B cell (primary cell): Measurements from ENCODE around the gene RHOV. TPM values are rescaled to one million over a fixed set of nuclear protein-coding genes. Genes with fewer than 3 reads are reported as not detected.

Experiments used
- ATAC-seq: fragments of 200-7000 bp; cut with Tn5 transposase; one replicate; pipeline ENCODE4 v1.10.0; 2021; ENCODE audit warnings: low read depth, mild to moderate bottlenecking, moderate number of reproducible peaks, moderate library complexity
- CTCF ChIA-PET: fragments of 350-600 bp; sonication (Branson Sonifier 250); formaldehyde crosslinking; loops from one replicate; lab custom pipeline; 2021; ENCODE audit warnings: antibody characterized with exemption, inconsistent platforms; lab: Charles Lee
- POLR2A ChIA-PET: fragments of 350-600 bp; sonication (Branson Sonifier 250); formaldehyde crosslinking; loops from one replicate; lab custom pipeline; 2021; ENCODE audit warnings: antibody characterized with exemption; lab: Charles Lee
- DNase-seq: peaks from one replicate; pipeline ENCODE4 v3.0.0; 2013
- H2AFZ ChIP-seq: 2 replicates; pipeline ENCODE4 v1.6.1; 2012; ENCODE audit warnings: mild to moderate bottlenecking, low read depth, low read length; ENCODE audit not compliant: insufficient read depth, poor library complexity, severe bottlenecking
- H3K27ac ChIP-seq, 2 donors: 1 replicate in 1 of 2; 2 replicates in 1 of 2; pipeline ENCODE4 v1.5.1; 2012 to 2013; ENCODE audit warnings: low read length in 2 of 2, mild to moderate bottlenecking in 2 of 2, moderate library complexity in 1 of 2
- H3K27me3 ChIP-seq, 4 experiments: fragments of 200-600 bp in 1 of 4; sonication (generic) in 1 of 4; replicated peaks in 1 of 4; 1 replicate in 2 of 4; 2 replicates in 2 of 4; pipeline versions ENCODE4 v1.6.1 to v1.7.0; 2013 to 2016; ENCODE audit warnings: low read length in 3 of 4, mild to moderate bottlenecking in 2 of 4, mixed read lengths in 1 of 4, moderate library complexity in 1 of 4; ENCODE audit not compliant: insufficient read depth in 4 of 4, control insufficient read depth in 3 of 4; ENCODE audit errors: control extremely low read depth in 1 of 4
- H3K36me3 ChIP-seq, 2 experiments: replicated peaks in 1 of 2; 1 replicate in 1 of 2; 2 replicates in 1 of 2; pipeline versions ENCODE4 v1.6.1 to v1.7.1; 2013; ENCODE audit warnings: low read length in 1 of 2; ENCODE audit not compliant: insufficient read depth in 2 of 2, control insufficient read depth in 1 of 2; ENCODE audit errors: control extremely low read depth in 1 of 2, extremely low read depth in 1 of 2
- H3K4me1 ChIP-seq, 2 donors: fragments of 200-600 bp in 1 of 2; sonication (generic) in 1 of 2; 1 replicate in 1 of 2; 2 replicates in 1 of 2; pipeline versions ENCODE4 v1.5.1 to v1.6.1; 2013 to 2017; ENCODE audit warnings: low read length in 2 of 2; ENCODE audit not compliant: control insufficient read depth in 2 of 2, insufficient read depth in 2 of 2
- H3K4me2 ChIP-seq: replicated peaks from 2 replicates; pipeline ENCODE3; 2012; ENCODE audit warnings: mild to moderate bottlenecking, low read depth, low read length; ENCODE audit not compliant: poor library complexity, severe bottlenecking
- H3K4me3 ChIP-seq, 5 experiments: fragments of 200-600 bp in 1 of 5; sonication (generic) in 1 of 5; 1 replicate in 3 of 5; 2 replicates in 2 of 5; pipeline versions ENCODE4 v1.5.1 to v1.7.0; 2011 to 2016; ENCODE audit warnings: low read length in 4 of 5, mild to moderate bottlenecking in 4 of 5, low read depth in 2 of 5, control low read depth in 1 of 5, moderate library complexity in 1 of 5; ENCODE audit not compliant: insufficient read depth in 1 of 5; ENCODE audit errors: control extremely low read depth in 1 of 5, extremely low read depth in 1 of 5
- H3K79me2 ChIP-seq: fragments of 200-600 bp; sonication (generic); one replicate; pipeline ENCODE4 v1.6.0; 2016; ENCODE audit warnings: low read length; ENCODE audit not compliant: control insufficient read depth, insufficient read depth
- H3K9ac ChIP-seq: fragments of 200-600 bp; sonication (generic); 2 replicates; pipeline ENCODE4 v1.6.1; 2017; ENCODE audit warnings: mild to moderate bottlenecking, low read length, moderate library complexity
- H3K9me3 ChIP-seq, 3 donors: one replicate each; pipeline versions ENCODE4 v1.6.1 to v1.7.1; 2013; ENCODE audit warnings: low read length in 2 of 3; ENCODE audit not compliant: control insufficient read depth in 2 of 3, insufficient read depth in 1 of 3; ENCODE audit errors: control extremely low read depth in 1 of 3
- H4K20me1 ChIP-seq: 2 replicates; pipeline ENCODE4 v1.6.0; 2012; ENCODE audit warnings: mild to moderate bottlenecking, low read length; ENCODE audit not compliant: insufficient read depth, control insufficient read depth, poor library complexity, severe bottlenecking
- H3K27ac Mint-ChIP-seq: one replicate; pipeline ENCODE4 v1.8.0; 2021; ENCODE audit warnings: mixed read lengths
- H3K27me3 Mint-ChIP-seq: one replicate; pipeline ENCODE4 v1.8.0; 2021; ENCODE audit warnings: mixed read lengths
- H3K4me1 Mint-ChIP-seq: one replicate; pipeline ENCODE4 v1.8.0; 2021; ENCODE audit warnings: mixed read lengths
- H3K4me3 Mint-ChIP-seq: one replicate; pipeline ENCODE4 v1.8.0; 2021; ENCODE audit warnings: mixed read lengths
- H3K9me3 Mint-ChIP-seq: one replicate; pipeline ENCODE4 v1.8.0; 2022; ENCODE audit warnings: mixed read lengths; ENCODE audit not compliant: insufficient read depth
- EZH2 ChIP-seq: IDR thresholded peaks from 2 replicates; pipeline ENCODE4 v1.6.1; 2012; ENCODE audit warnings: borderline replicate concordance, low read depth, mild to moderate bottlenecking, moderate library complexity, low read length; ENCODE audit not compliant: insufficient read depth, poor library complexity, severe bottlenecking
- WGBS: methylation state at CpG from one replicate; pipeline ENCODE4 v1.1.5; 2013; ENCODE audit warnings: missing lambda C conversion rate; ENCODE audit not compliant: insufficient coverage; 5-methylcytosine and 5-hydroxymethylcytosine counted together
- intact Hi-C: fragments of 100-400 bp; cut with micrococcal nuclease; formaldehyde crosslinking; loops from one replicate; pipeline ENCODE4 v1.10.0; 2022
- polyA plus RNA-seq: library from polyadenylated mRNA; depleted of rRNA; stranded (reverse); fragments of >200 nt; gene quantifications from 2 replicates; pipeline ENCODE4 v1.2.3, GENCODE V29; 2012
- total RNA-seq, 2 donors: library from RNA; stranded (reverse); fragments of 120-200 nt in 1 of 2; gene quantifications; 1 replicate in 1 of 2; 2 replicates in 1 of 2; pipeline versions ENCODE4 v1.2.3 to v1.2.4, GENCODE V29; 2013 to 2022
- TF ChIP-seq, protein P1 (sequence below): fragments of 200-600 bp; IDR thresholded peaks from one replicate; pipeline ENCODE4 v1.8.0; 2022; ENCODE audit warnings: antibody characterized with exemption, mild to moderate bottlenecking

RHOV gene
- total and polyA plus RNA-seq, 2 donors (not counting 1 experiment from before 2014, with no cell fraction given): 0.54 TPM; not detected in 1

DNA sequence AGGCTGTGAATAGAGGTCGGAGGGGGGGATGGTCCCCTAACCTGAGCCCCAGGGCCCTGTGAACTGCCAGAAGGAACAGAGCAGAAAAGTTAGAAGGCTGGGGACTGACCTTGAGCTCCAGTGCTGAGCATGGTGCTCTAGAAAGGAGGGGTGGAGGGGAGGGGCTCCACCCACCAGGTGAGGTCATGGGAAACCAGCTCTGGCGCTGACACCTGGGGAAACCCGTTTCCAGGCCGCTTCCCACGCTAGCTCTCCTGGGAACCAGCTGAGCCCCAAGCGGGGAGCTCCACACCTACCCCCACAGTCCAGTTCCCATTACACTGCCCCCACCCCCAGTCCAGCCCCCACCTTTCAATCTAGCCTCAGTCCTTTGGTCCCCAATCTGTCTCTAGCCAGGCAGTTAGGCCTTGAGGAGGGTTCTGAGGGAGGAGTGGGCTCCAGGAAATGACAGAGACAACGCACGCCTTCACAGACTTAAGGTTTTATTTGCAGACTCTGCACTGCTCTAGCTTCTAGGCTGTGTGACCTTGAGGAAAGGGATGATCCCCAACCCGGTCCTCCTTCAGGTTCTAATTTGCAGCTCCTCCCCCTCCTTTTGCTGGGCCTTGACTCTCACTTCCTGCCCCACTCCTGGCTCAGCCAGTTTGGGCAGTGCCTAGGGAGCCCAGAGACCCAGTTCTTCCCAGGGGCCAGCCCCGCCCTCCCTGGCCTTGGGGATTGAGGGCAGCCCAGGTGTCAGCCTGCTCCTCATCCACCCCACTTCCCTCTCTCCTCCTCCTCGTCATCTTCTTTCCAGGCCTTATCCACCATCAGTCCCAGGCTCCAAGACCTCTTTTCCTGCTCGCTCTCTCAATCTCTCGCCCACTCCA is 2.1 kb downstream of the RHOV start:
- intact Hi-C loops: no loop called here
- no peaks in the 10 kb centered on the region for H3K9me3 Mint-ChIP-seq
- peak overlapping the region; percentile 34 for H3K4me3 Mint-ChIP-seq
- Histone ChIP-seq H2AFZ (peak overlapping the region; percentile 21), H3K79me2 (no peaks in the 10 kb centered on the region), H3K27me3 (peaks cover 0 to 17% (median 0%) of the 10 kb centered on the region in 4 experiments), H4K20me1 (no peaks in the 10 kb centered on the region), H3K27ac (no peak overlapping the region), H3K9ac (no peak overlapping the region), H3K36me3 (no peaks in the 10 kb centered on the region), H3K4me2 (no peak overlapping the region), H3K4me1 (peaks cover 6 to 11% of the 10 kb centered on the region in 2 donors), H3K9me3 (no peaks in the 10 kb centered on the region), H3K4me3 (no peak overlapping the region)
- peak; percentile 10 for ATAC-seq
- H3K4me1 Mint-ChIP-seq: peaks cover 23% of the 10 kb centered on the region
- TF ChIP-seq, protein P1, sequence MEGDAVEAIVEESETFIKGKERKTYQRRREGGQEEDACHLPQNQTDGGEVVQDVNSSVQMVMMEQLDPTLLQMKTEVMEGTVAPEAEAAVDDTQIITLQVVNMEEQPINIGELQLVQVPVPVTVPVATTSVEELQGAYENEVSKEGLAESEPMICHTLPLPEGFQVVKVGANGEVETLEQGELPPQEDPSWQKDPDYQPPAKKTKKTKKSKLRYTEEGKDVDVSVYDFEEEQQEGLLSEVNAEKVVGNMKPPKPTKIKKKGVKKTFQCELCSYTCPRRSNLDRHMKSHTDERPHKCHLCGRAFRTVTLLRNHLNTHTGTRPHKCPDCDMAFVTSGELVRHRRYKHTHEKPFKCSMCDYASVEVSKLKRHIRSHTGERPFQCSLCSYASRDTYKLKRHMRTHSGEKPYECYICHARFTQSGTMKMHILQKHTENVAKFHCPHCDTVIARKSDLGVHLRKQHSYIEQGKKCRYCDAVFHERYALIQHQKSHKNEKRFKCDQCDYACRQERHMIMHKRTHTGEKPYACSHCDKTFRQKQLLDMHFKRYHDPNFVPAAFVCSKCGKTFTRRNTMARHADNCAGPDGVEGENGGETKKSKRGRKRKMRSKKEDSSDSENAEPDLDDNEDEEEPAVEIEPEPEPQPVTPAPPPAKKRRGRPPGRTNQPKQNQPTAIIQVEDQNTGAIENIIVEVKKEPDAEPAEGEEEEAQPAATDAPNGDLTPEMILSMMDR: no peak
- TF ChIP-seq EZH2: no peak
- 67% methylated on average over 11 of the region's 13 CpGs for WGBS
- peak; percentile 30 for DNase-seq
- H3K27me3 Mint-ChIP-seq: peaks cover 6% of the 10 kb centered on the region
- ChIA-PET CTCF (interaction anchor here (0.7 to 2.7 kb wide), 5 partner anchors 20 to 125 kb away, joined by 3 to 9 read pairs (median 4); no protein-coding TSS in a partner anchor), POLR2A (interaction anchor here (0.6 kb wide), 1 partner anchor 271 kb away, joined by 4 read pairs; no protein-coding TSS in a partner anchor)
- no peak overlapping the region for H3K27ac Mint-ChIP-seq

GRCh38 chr15:40870716-40871115 is 3.3 kb downstream of the RHOV start:
- ATAC-seq (no peak), DNase-seq (no peak)
- H3K4me2 ChIP-seq: no peak overlapping the region
- H3K4me1 ChIP-seq: peaks cover 6 to 11% of the 10 kb centered on the region in 2 donors
- no peak for TF ChIP-seq EZH2
- TF ChIP-seq, protein P1: no peak
- no peaks in the 10 kb centered on the region for H3K79me2 ChIP-seq
- H3K27me3 ChIP-seq: peaks cover 0 to 17% (median 0%) of the 10 kb centered on the region in 4 experiments
- no peak overlapping the region for H2AFZ ChIP-seq
- no CpG with 5 or more reads among the region's 1 CpG for WGBS
- no peaks in the 10 kb centered on the region for H3K36me3 ChIP-seq
- H3K4me1 Mint-ChIP-seq: peaks cover 23% of the 10 kb centered on the region
- no peaks in the 10 kb centered on the region for H3K9me3 ChIP-seq
- POLR2A ChIA-PET: no interaction called here
- no peak overlapping the region for H3K4me3 Mint-ChIP-seq
- H4K20me1 ChIP-seq: no peaks in the 10 kb centered on the region
- no peaks in the 10 kb centered on the region for H3K9me3 Mint-ChIP-seq
- intact Hi-C loops: no loop called here
- no peak overlapping the region for H3K4me3 ChIP-seq
- H3K27me3 Mint-ChIP-seq: peaks cover 3% of the 10 kb centered on the region
- CTCF ChIA-PET: interaction anchor here (1.2 to 1.7 kb wide), 3 partner anchors 14 to 32 kb away, joined by 3 to 5 read pairs (median 4); no protein-coding TSS in a partner anchor
- no peak overlapping the region for H3K27ac Mint-ChIP-seq
- H3K27ac ChIP-seq: no peak overlapping the region
- H3K9ac ChIP-seq: no peak overlapping the region
